Skeletal muscle satellite cell (primary cell): ENCODE results near the gene ZC3H18.

Experiments
- H3K27me3 ChIP-seq: 2 replicates; pipeline ENCODE4 v1.7.0; 2013; ENCODE audit warnings: low read length; ENCODE audit not compliant: control insufficient read depth, insufficient read depth
- H3K36me3 ChIP-seq: 2 replicates; pipeline ENCODE4 v1.7.0; 2013; ENCODE audit warnings: mild to moderate bottlenecking, control low read depth, low read length; ENCODE audit not compliant: insufficient read depth
- H3K4me1 ChIP-seq: 2 replicates; pipeline ENCODE4 v1.7.0; 2013; ENCODE audit warnings: low read length; ENCODE audit not compliant: control insufficient read depth, insufficient read depth
- H3K4me2 ChIP-seq: 2 replicates; pipeline ENCODE4 v1.7.0; 2013; ENCODE audit warnings: mild to moderate bottlenecking, low read length
- H3K4me3 ChIP-seq: 2 replicates; pipeline ENCODE4 v1.7.0; 2013; ENCODE audit warnings: low read length
- H3K9ac ChIP-seq: 2 replicates; pipeline ENCODE4 v1.7.0; 2013; ENCODE audit warnings: mild to moderate bottlenecking, low read depth, low read length, moderate library complexity
- H3K9me3 ChIP-seq: replicated peaks from 2 replicates; pipeline ENCODE4 v1.7.0; 2013; ENCODE audit warnings: mild to moderate bottlenecking, control low read depth, low read length

The ZC3H18 gene

GRCh38 chr16:88642881-88643643, 72.9 kb downstream of the ZC3H18 start:
- peaks cover 27% of the 10 kb centered on the region for H3K27me3 ChIP-seq
- H3K4me2 ChIP-seq, result no peak overlapping the region
- no peak overlapping the region for H3K9ac ChIP-seq
- H3K4me3 ChIP-seq, result no peak overlapping the region
- no peaks in the 10 kb centered on the region for H3K36me3 ChIP-seq
- H3K4me1 ChIP-seq, result no peaks in the 10 kb centered on the region
- no peaks in the 10 kb centered on the region for H3K9me3 ChIP-seq

GRCh38 chr16:88643644-88643932, 73.4 kb downstream of the ZC3H18 start:
- H3K9me3 ChIP-seq, result no peaks in the 10 kb centered on the region
- no peaks in the 10 kb centered on the region for H3K36me3 ChIP-seq
- H3K27me3 ChIP-seq, result peaks cover 24% of the 10 kb centered on the region
- no peak overlapping the region for H3K4me2 ChIP-seq
- H3K4me3 ChIP-seq, result no peak overlapping the region
- H3K9ac ChIP-seq, result no peak overlapping the region
- no peaks in the 10 kb centered on the region for H3K4me1 ChIP-seq

- no peaks in the 10 kb centered on the region for H3K9me3 ChIP-seq
- H3K4me3 ChIP-seq, result no peak overlapping the region
- no peaks in the 10 kb centered on the region for H3K36me3 ChIP-seq
- no peak overlapping the region for H3K4me2 ChIP-seq
- peaks cover 6% of the 10 kb centered on the region for H3K4me1 ChIP-seq
- H3K9ac ChIP-seq, result no peak overlapping the region
- peaks cover 6% of the 10 kb centered on the region for H3K27me3 ChIP-seq
Observed at GRCh38 chr16:88645455-88645854, 75.3 kb downstream of the ZC3H18 start.

GRCh38 chr16:88645941-88646340, 75.7 kb downstream of the ZC3H18 start:
- Histone ChIP-seq H3K4me3 (no peak overlapping the region), H3K9me3 (no peaks in the 10 kb centered on the region), H3K4me2 (no peak overlapping the region), H3K27me3 (peaks cover 4% of the 10 kb centered on the region), H3K9ac (no peak overlapping the region), H3K36me3 (no peaks in the 10 kb centered on the region), H3K4me1 (peaks cover 7% of the 10 kb centered on the region)

GRCh38 chr16:88646345-88647034, 76.3 kb downstream of the ZC3H18 start:
- no peak overlapping the region for H3K4me2 ChIP-seq
- H3K4me3 ChIP-seq, result no peak overlapping the region
- peaks cover 13% of the 10 kb centered on the region for H3K4me1 ChIP-seq
- peaks cover 4% of the 10 kb centered on the region for H3K27me3 ChIP-seq
- no peak overlapping the region for H3K9ac ChIP-seq
- H3K36me3 ChIP-seq, result no peaks in the 10 kb centered on the region
- H3K9me3 ChIP-seq, result no peaks in the 10 kb centered on the region

- Histone ChIP-seq H3K4me2 (no peak overlapping the region), H3K9ac (no peak overlapping the region), H3K4me1 (peaks cover 13% of the 10 kb centered on the region), H3K36me3 (peaks cover 2% of the 10 kb centered on the region), H3K4me3 (no peak overlapping the region), H3K27me3 (peaks cover 4% of the 10 kb centered on the region), H3K9me3 (no peaks in the 10 kb centered on the region)
Observed at GRCh38 chr16:88647178-88648070, 77.2 kb downstream of the ZC3H18 start.

GRCh38 chr16:88649195-88649923, 79.2 kb downstream of the ZC3H18 start:
- peak overlapping the region; percentile 77 for H3K4me3 ChIP-seq
- H3K9me3 ChIP-seq, result no peaks in the 10 kb centered on the region
- H3K4me2 ChIP-seq, result peak overlapping the region; percentile 88
- H3K9ac ChIP-seq, result no peak overlapping the region
- peaks cover 4% of the 10 kb centered on the region for H3K27me3 ChIP-seq
- H3K36me3 ChIP-seq, result peaks cover 9% of the 10 kb centered on the region
- H3K4me1 ChIP-seq, result peaks cover 13% of the 10 kb centered on the region

- Histone ChIP-seq H3K4me2 (peak overlapping the region; percentile 88), H3K4me1 (peaks cover 13% of the 10 kb centered on the region), H3K4me3 (peak overlapping the region; percentile 77), H3K9ac (peak overlapping the region; percentile 64), H3K36me3 (peaks cover 14% of the 10 kb centered on the region), H3K9me3 (no peaks in the 10 kb centered on the region), H3K27me3 (no peaks in the 10 kb centered on the region)
Observed at GRCh38 chr16:88649924-88650748, 79.9 kb downstream of the ZC3H18 start.

- H3K9me3 ChIP-seq, result no peaks in the 10 kb centered on the region
- no peaks in the 10 kb centered on the region for H3K27me3 ChIP-seq
- H3K4me2 ChIP-seq, result peak within 1 kb of the TSS; percentile 88
- H3K9ac ChIP-seq, result peak within 1 kb of the TSS; percentile 64
- peak within 1 kb of the TSS; percentile 77 for H3K4me3 ChIP-seq
- peaks cover 17% of the 10 kb centered on the region for H3K36me3 ChIP-seq
- peaks cover 13% of the 10 kb centered on the region for H3K4me1 ChIP-seq
Observed at GRCh38 chr16:88650749-88651275, 80.6 kb downstream of the ZC3H18 start, which contains the start of gene CYBA. Gene CYBA, minus strand, starts transcription at chr16:88651053. Its CDS starts 40 bp downstream, at chr16:88651013.

GRCh38 chr16:88651276-88651988, 81.2 kb downstream of the ZC3H18 start:
- Histone ChIP-seq H3K9me3 (no peaks in the 10 kb centered on the region), H3K4me3 (peak overlapping the region; percentile 77), H3K36me3 (peaks cover 17% of the 10 kb centered on the region), H3K27me3 (no peaks in the 10 kb centered on the region), H3K4me1 (peaks cover 13% of the 10 kb centered on the region), H3K4me2 (peak overlapping the region; percentile 88), H3K9ac (peak overlapping the region; percentile 59)
